ENCODE data around the gene ADD1. TPM values are rescaled to one million over a fixed set of nuclear protein-coding genes. Genes with fewer than 3 reads are reported as not detected.
A peak's percentile ranks its signal among the peaks of the same experiment; 100 is the strongest.

ADD1 gene
- total and polyA plus RNA-seq, 2 of the 13 experiments (the other 11 are each of a cell fraction or from before 2014, with no cell fraction given) = 73.9 to 122 TPM

DNA sequence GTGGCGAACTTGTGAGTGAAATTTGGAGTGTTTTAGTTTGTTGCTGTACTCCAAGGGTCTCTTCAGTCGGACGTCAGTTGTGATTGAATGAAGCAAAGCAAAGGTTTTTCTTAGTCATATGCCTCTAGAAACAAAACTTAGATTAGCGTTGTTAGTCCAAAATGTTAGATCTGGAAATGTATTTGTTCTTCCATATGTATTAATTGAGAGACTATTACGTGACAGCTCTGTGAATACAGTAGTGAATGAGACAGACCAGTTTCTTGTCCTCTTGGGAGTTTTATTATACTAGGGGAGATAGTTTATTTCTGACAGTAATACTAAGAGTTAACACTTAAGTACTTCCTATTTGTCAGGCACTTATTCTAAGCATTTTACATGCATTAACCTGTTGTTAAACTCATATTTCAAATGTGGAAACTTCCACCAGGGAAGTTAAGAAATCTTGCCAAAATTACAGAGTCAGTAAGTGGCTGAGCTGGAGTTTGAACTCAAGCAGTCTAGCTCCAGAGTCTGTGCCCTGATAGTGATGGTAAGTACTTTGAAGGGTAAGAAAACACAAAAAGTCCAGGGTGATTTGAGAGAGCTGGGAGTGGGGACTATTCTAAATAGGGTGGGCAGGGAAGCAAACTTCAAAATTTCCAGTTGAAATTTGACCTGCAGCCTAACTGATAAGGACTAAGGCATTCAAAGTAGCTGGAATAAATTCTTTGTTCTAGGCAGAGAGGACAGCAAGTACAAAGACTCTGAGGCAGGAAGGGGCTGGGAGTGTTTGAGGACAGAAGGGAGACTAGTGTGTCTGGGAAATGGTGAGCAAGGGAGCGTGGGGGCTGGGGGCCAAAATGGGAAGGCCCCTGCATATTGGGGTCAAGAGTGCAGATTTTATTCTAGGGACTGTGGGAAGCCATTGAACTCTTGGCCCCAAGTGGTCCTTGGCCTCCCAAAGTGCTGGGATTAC is 17.0 kb downstream of the ADD1 start (continued):
- TF ChIP-seq, protein P1, sequence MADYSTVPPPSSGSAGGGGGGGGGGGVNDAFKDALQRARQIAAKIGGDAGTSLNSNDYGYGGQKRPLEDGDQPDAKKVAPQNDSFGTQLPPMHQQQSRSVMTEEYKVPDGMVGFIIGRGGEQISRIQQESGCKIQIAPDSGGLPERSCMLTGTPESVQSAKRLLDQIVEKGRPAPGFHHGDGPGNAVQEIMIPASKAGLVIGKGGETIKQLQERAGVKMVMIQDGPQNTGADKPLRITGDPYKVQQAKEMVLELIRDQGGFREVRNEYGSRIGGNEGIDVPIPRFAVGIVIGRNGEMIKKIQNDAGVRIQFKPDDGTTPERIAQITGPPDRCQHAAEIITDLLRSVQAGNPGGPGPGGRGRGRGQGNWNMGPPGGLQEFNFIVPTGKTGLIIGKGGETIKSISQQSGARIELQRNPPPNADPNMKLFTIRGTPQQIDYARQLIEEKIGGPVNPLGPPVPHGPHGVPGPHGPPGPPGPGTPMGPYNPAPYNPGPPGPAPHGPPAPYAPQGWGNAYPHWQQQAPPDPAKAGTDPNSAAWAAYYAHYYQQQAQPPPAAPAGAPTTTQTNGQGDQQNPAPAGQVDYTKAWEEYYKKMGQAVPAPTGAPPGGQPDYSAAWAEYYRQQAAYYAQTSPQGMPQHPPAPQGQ (CRISPR knock-in tag; IDR thresholded peaks at IDR 0.05; ENCODE audit: borderline replicate concordance) = no peak
- TF ChIP-seq ZNF644 (CRISPR knock-in tag; IDR thresholded peaks at IDR 0.05; ENCODE audit: low read depth) (0 out of 2 replicates have a peak, but pooled peaks have one; percentile 35), REXO4 (CRISPR knock-in tag; IDR thresholded peaks at IDR 0.05; ENCODE audit: borderline replicate concordance) (no peak), SMYD3 (CRISPR knock-in tag; IDR thresholded peaks at IDR 0.05) (no peak), UBTF (CRISPR knock-in tag; IDR thresholded peaks at IDR 0.05) (no peak), SNAI1 (CRISPR knock-in tag; IDR thresholded peaks at IDR 0.05; ENCODE audit: borderline replicate concordance) (no peak), HOXA7 (CRISPR knock-in tag; IDR thresholded peaks at IDR 0.05) (no peak), PTBP1 (IDR thresholded peaks at IDR 0.05; ENCODE audit: low read depth, low read length, poor library complexity, severe bottlenecking) (no peak), KLF6 (CRISPR knock-in tag; IDR thresholded peaks at IDR 0.05) (no peak), POLR2G (IDR thresholded peaks at IDR 0.05; ENCODE audit: low read depth, low read length) (0 out of 2 replicates have a peak, but pooled peaks have one; percentile 14), ZBTB20 (CRISPR knock-in tag; IDR thresholded peaks at IDR 0.05; ENCODE audit: borderline replicate concordance, low read depth) (no peak), MATR3 (CRISPR knock-in tag; IDR thresholded peaks at IDR 0.05) (no peak), ZNF331 (CRISPR knock-in tag; IDR thresholded peaks at IDR 0.05) (peak; percentile 65), ZNF501 (CRISPR knock-in tag; IDR thresholded peaks at IDR 0.05) (no peak)
- TF ChIP-seq, protein P2, sequence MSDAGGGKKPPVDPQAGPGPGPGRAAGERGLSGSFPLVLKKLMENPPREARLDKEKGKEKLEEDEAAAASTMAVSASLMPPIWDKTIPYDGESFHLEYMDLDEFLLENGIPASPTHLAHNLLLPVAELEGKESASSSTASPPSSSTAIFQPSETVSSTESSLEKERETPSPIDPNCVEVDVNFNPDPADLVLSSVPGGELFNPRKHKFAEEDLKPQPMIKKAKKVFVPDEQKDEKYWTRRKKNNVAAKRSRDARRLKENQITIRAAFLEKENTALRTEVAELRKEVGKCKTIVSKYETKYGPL (CRISPR knock-in tag; IDR thresholded peaks at IDR 0.05) = no peak
- TF ChIP-seq, protein P3, sequence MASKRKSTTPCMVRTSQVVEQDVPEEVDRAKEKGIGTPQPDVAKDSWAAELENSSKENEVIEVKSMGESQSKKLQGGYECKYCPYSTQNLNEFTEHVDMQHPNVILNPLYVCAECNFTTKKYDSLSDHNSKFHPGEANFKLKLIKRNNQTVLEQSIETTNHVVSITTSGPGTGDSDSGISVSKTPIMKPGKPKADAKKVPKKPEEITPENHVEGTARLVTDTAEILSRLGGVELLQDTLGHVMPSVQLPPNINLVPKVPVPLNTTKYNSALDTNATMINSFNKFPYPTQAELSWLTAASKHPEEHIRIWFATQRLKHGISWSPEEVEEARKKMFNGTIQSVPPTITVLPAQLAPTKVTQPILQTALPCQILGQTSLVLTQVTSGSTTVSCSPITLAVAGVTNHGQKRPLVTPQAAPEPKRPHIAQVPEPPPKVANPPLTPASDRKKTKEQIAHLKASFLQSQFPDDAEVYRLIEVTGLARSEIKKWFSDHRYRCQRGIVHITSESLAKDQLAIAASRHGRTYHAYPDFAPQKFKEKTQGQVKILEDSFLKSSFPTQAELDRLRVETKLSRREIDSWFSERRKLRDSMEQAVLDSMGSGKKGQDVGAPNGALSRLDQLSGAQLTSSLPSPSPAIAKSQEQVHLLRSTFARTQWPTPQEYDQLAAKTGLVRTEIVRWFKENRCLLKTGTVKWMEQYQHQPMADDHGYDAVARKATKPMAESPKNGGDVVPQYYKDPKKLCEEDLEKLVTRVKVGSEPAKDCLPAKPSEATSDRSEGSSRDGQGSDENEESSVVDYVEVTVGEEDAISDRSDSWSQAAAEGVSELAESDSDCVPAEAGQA (IDR thresholded peaks at IDR 0.05; ENCODE audit: low read depth) = no peak
- TF ChIP-seq, protein P3 (CRISPR knock-in tag; IDR thresholded peaks at IDR 0.05; ENCODE audit: borderline replicate concordance) = no peak
- TF ChIP-seq, protein P4, sequence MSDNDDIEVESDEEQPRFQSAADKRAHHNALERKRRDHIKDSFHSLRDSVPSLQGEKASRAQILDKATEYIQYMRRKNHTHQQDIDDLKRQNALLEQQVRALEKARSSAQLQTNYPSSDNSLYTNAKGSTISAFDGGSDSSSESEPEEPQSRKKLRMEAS (IDR thresholded peaks at IDR 0.05) = no peak
